Activated CD4-positive, alpha-beta T cell treated with anti-CD3 and anti-CD28 coated beads for 4 hours (primary cell): ENCODE measurements around the gene MICB.
"Not testable (repeated sequence)": the region's sequence is repeated elsewhere in the genome, so short reads cannot be mapped to it uniquely, and the experiment has no call there.

Experiments
- DNase-seq, 2 donors: peaks; one replicate each; pipeline ENCODE4 v3.0.0-alpha.2; 2020

Gene MICB

DNA sequence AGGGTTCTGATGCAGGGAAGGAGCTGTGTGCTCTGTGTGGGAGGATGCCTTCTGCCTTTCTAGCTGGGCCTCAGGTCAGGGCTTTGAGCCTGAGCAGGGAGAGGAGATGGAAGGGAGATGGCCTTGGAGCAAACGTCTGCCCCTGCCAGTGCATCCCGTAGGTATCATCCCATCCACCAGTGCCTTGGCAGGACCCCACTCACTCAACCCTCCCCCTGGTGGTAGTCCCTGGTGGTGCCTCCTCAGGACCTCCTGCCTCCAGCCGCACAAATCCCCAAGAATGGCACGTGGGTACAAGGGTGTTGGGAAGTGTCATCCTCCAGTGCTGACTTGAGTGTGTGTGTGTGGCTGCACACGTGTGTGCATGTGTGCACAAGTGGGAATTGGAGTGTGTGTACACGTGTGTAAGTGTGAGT, 23.1 kb upstream of the MICB start:
- DNase-seq: no peak

GRCh38 chr6:31476515-31477139, 21.3 kb upstream of the MICB start:
- DNase-seq: no peak

GRCh38 chr6:31477521-31477920, 20.4 kb upstream of the MICB start:
- no peak for DNase-seq

- no peak for DNase-seq
Observed at GRCh38 chr6:31478186-31478950, 19.6 kb upstream of the MICB start.

GRCh38 chr6:31479151-31479932, 18.6 kb upstream of the MICB start:
- DNase-seq: no peak

GRCh38 chr6:31479933-31480535, 17.9 kb upstream of the MICB start:
- DNase-seq: no peak

DNA sequence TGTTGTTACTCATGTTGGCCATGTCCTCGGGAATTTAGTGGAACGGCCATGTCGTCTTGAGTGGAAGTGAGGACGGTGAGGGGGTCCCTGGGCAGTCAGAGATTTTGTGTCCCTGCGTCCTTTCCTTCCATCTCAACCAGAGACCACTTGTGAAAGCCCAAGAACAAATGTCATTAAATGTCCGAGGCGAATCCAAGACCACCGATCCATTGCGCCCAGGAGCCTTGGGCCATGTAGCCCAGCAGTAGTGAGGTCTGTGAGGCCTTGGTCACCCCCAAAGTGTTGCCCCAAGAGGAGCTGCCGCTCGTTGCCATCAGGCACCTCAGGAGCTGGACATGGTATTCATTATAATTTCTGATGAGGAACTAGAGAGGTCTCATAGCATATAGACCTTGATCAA, 17.4 kb upstream of the MICB start:
- DNase-seq: no peak

DNA sequence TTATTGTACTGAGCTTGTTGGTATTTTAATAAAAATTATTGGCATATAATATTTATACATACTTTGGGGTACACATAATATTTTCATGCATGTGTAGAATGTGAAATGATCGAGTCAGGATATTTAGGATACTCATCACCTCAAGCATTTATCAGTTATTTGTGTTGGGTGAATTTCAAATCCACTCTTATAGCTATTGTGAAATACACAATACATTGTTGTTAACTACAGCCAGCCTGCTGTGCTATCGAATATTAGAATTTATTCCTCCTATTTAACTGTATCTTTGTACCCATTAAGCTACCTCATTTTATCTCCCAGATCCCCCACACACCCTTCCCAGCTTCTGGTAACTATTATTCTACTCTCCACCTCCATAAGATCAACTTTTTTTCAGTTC, 14.6 kb upstream of the MICB start:
- no peak for DNase-seq

- no peak for DNase-seq
Observed at GRCh38 chr6:31485055-31485454, 12.9 kb upstream of the MICB start.

GRCh38 chr6:31486065-31486837, 11.7 kb upstream of the MICB start:
- not testable (repeated sequence) for DNase-seq

DNA sequence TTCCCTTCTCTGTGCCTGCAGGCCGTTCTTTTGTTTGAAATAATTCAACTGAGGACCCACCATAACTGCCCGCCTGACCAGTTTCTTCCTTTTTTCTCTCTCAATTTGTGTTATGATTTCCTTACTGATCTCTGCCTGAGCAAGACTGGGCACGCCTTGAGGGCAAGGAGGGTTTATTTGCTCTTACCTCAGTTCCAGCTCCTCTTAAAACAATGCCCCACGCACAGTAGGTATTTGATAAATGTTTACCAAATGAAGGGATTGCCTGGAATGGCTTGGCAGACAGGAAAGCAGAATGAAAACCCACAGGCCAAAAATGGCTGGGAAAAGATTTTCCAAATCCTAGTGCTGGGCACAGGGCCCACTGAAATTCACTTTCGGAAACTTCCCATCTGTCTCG, 10.3 kb upstream of the MICB start:
- DNase-seq: not testable (repeated sequence)

GRCh38 chr6:31489086-31489485, 8.9 kb upstream of the MICB start:
- DNase-seq: no peak

DNA sequence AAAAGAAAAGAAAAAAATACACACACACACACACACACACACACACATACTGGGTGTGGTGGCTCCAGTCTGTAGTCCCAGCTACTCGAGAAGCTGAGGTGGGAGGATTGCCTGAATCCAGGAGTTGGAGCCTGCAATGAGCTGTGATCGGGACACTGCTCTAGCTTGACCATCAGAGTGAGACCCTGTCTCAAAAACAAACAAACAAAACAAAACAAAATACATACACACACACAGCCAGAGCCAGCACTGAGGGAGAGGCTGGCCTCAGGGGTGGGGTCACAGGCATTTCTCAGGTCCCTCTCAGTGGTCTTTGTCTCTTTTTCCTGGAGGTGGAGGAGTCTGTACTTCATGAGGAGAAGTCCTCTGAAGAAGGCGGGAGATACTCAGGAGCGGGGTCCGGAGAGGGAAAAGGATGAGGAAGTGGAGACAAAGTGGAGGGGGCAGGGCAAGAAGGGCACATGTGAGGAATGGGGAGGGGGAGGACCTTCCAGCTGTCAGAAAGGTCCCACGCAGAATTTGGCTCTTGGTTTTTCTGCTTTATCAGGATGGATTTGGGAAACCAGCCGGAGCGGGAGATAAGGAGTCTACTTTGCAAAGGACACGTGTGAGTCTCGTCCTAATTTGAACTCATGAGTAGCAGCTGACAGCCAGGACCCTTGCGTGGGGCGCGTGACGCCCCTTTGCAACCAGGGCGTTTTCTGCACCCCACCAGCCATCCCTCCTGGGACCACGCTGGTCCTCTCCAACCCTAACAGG, 7.7 kb upstream of the MICB start:
- no peak for DNase-seq

DNA sequence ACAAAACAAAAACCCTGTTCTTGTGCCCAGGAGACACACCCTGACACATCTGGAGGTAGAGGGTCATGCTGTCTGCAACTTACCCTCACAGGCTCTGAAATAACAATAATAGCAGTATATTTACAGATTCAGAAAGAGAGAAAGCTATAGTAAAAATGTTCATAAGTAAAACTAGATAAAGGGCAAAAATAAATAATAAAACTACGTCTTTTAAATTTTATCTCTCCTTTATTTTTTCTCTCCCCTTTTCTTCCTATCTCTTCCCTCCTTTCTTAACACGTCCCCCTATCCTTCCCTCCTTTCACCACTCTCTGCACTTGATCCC, 4.4 kb upstream of the MICB start:
- not testable (repeated sequence) for DNase-seq

- DNase-seq: peak; percentile 69 to 74
Observed at GRCh38 chr6:31493875-31494694, 3.9 kb upstream of the MICB start.

DNA sequence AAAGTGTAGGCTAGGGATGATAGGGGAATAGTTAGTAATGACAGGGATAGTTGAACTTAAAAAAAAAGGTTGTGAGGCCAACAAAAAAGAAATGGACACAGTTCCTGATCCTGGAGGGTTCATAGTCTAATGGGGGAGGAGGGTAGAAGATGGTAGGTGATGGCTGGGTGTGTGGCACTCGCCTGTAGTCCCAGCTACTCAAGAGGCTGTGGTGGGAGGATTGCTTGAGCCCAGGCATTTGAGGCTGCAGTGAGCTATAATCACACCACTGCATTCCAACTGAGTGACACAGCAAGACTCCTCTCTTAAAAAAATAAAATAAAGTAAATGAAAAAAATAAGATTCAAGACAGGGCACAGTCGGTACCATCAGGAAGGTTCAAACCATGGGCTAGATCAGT, 2.4 kb upstream of the MICB start:
- DNase-seq: no peak

DNA sequence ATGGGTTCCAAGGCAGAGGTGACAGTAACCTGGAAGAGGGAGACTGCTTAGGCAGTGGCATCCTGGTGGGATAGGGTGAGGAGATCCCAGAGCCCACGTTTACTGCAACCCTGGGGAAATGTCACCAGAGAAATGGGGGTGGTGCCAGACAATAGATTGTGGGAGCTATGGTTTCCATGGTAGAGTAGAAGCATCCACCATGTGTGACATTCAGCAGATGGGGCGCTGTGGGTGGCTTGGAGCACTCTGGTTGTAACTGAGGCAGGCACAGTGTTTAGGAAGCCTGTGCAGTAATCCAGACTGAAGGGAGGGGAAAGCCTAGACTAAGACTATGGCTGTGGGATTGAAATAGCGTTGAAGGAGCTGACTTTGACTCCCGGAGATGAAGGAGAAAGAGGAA, 1.1 kb upstream of the MICB start:
- DNase-seq: not testable (repeated sequence)

DNA sequence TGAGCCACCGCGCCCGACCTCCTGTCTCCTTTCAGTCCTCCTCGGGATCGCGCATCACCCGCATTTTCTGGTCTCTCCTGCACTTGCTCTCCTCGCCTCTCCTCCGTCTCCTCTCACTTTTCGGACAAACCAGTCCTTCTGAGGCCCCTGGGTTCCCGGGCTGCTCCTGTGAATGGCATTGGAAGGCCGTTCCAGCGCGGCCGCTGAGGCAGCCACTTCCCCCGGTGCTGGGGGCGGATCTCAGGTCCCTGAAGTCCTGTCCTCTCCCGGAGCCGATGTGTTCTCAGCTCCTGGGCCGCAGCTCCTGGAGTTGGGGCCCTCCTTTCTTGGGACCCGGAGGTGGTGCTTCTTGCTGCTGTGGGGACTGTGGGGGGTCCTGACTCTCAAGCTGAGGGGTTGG, 803 bp downstream of the MICB start:
- DNase-seq: no peak

GRCh38 chr6:31499648-31500047, 1.7 kb downstream of the MICB start:
- not testable (repeated sequence) for DNase-seq

- no peak for DNase-seq
Observed at GRCh38 chr6:31502586-31502985, 4.6 kb downstream of the MICB start.

DNA sequence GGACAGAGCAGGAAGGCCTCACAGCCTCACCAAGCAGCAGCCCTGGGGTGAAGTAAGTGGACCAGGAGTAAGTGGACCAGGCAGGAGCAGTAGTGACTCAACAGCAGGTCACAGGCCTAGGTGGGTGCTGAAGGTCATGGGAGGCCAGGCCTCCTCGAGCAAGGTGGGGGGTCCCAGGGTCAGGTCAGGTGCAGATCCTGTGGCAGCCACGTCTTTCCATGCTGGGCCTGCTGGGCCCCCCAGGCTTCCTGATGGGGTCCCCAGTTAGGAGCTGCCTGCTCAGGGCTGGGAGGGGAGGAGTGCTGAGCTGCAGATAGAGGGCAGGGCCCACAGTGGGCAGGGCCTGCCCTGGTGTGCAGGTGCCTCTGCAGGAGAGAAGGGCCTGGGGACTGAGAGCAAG, 11.1 kb downstream of the MICB start:
- DNase-seq: not testable (repeated sequence)
